ENCODE data around the gene NAV3. TPM values are rescaled to one million over a fixed set of nuclear protein-coding genes. Genes with fewer than 3 reads are reported as not detected.
A peak's percentile ranks its signal among the peaks of the same experiment; 100 is the strongest.

The NAV3 gene, protein sequence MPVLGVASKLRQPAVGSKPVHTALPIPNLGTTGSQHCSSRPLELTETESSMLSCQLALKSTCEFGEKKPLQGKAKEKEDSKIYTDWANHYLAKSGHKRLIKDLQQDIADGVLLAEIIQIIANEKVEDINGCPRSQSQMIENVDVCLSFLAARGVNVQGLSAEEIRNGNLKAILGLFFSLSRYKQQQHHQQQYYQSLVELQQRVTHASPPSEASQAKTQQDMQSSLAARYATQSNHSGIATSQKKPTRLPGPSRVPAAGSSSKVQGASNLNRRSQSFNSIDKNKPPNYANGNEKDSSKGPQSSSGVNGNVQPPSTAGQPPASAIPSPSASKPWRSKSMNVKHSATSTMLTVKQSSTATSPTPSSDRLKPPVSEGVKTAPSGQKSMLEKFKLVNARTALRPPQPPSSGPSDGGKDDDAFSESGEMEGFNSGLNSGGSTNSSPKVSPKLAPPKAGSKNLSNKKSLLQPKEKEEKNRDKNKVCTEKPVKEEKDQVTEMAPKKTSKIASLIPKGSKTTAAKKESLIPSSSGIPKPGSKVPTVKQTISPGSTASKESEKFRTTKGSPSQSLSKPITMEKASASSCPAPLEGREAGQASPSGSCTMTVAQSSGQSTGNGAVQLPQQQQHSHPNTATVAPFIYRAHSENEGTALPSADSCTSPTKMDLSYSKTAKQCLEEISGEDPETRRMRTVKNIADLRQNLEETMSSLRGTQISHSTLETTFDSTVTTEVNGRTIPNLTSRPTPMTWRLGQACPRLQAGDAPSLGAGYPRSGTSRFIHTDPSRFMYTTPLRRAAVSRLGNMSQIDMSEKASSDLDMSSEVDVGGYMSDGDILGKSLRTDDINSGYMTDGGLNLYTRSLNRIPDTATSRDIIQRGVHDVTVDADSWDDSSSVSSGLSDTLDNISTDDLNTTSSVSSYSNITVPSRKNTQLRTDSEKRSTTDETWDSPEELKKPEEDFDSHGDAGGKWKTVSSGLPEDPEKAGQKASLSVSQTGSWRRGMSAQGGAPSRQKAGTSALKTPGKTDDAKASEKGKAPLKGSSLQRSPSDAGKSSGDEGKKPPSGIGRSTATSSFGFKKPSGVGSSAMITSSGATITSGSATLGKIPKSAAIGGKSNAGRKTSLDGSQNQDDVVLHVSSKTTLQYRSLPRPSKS (N-terminal part only)
- 10 to 100 TPM; 16.1 to 63.9 (median 40.0) TPM for total RNA-seq
- polyA plus RNA-seq, result 10 to 100 TPM; 10.5 to 11.0 TPM
- long read RNA-seq, donor 1, partial matches to known transcripts, result 8 of 21 reads
- long read RNA-seq, donor 1, other reads (novel, unspliced or antisense), result 13 of 21 reads
- long read RNA-seq, donor 2, result 0 reads
- long read RNA-seq, donor 3, partial matches to known transcripts, result 2 of 3 reads
- long read RNA-seq, donor 3, other reads (novel, unspliced or antisense), result 1 of 3 reads

DNA sequence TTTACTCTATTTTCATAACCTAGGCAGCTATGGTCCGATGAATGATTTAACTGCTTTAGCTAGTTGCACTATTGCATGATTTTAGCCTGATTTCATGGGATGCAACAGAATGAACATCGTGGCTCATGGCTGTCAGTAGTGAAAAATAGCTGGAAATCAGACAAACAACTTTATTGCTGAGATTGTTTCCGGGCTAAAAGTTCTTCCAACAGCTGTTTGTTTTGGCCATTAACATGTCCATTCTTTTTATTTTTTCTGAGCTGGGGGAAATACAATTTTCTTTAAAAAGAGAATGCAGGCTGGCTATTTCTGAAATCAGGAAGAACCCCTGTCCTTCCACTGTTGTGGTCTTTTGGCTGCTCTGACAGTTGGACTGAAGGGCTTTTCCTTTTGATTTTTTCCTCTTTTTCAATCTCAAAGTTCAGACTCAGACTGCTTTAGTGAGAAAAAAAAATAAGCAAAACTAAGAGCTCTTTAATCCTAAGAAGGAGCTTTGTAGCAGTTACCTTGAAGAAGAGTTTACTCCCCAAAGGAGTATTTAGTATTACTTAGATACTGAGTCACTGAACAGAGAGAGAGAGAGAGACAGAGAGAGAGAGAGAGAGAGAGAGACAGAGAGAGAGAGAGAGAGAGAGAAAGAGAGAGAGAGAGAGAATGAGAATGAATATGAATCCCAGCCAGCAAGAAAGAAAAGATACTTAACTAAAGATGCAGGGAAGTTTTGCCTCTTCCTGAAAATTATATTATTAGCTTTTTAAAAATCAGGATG lies at the start of gene NAV3:
NAV3 (plus strand) TSS at position 312 of the 769 bp plus-strand sequence. CDS start 568 bp downstream, outside the sequence.
- intact Hi-C loops (cut with DNase I), result no loop called here
- no peaks in the 10 kb centered on the region for H3K27me3 ChIP-seq

DNA sequence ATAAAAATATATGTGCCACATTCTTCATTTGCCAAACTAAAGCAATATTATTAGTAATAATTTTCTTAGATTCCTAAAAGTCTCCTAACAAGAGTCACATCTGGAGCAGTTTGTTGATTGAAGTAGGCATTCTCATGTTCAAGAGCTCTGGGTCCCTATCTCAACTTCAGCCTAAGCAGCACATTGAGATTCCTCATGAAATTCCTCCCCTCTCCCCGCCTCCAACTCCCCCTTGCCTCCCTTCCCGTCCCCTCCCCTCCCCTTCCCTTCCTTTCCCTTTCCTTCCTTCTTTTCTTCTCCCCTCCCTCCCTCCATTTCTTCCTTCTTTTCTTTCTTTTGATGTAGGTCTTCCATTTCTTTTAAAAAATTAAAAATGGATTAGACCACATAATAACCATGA lies 48.7 kb upstream of the NAV3 start:
- TF ChIP-seq, protein P1, sequence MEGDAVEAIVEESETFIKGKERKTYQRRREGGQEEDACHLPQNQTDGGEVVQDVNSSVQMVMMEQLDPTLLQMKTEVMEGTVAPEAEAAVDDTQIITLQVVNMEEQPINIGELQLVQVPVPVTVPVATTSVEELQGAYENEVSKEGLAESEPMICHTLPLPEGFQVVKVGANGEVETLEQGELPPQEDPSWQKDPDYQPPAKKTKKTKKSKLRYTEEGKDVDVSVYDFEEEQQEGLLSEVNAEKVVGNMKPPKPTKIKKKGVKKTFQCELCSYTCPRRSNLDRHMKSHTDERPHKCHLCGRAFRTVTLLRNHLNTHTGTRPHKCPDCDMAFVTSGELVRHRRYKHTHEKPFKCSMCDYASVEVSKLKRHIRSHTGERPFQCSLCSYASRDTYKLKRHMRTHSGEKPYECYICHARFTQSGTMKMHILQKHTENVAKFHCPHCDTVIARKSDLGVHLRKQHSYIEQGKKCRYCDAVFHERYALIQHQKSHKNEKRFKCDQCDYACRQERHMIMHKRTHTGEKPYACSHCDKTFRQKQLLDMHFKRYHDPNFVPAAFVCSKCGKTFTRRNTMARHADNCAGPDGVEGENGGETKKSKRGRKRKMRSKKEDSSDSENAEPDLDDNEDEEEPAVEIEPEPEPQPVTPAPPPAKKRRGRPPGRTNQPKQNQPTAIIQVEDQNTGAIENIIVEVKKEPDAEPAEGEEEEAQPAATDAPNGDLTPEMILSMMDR (IDR thresholded peaks at IDR 0.05), result no peak
- TF ChIP-seq POLR2A (IDR thresholded peaks at IDR 0.05), result no peak
- TF ChIP-seq EP300 (IDR thresholded peaks at IDR 0.05), result no peak
- no peak for DNase-seq
- Histone ChIP-seq H3K27me3 (no peaks in the 10 kb centered on the region), H3K9me3 (no peaks in the 10 kb centered on the region), H3K36me3 (no peaks in the 10 kb centered on the region), H3K4me3 (no peak overlapping the region), H3K4me1 (ENCODE audit: insufficient read depth) (peaks cover 6% of the 10 kb centered on the region), H3K27ac (no peak overlapping the region)
- 64 to 78% (median 71%) methylated on average over 2 of the region's 2 CpGs for WGBS, 3 donors
- intact Hi-C loops (cut with DNase I), result no loop called here

More for the DNA sequence above, at the start of gene NAV3:
- 0 to 4% (median 0%) methylated on average over 3 of the region's 3 CpGs for WGBS, 3 donors
- Histone ChIP-seq H3K4me3 (peak within 1 kb of the TSS; percentile 16), H3K9me3 (no peaks in the 10 kb centered on the region), H3K27ac (peak within 1 kb of the TSS in 1 of 2 donors; percentile 68), H3K36me3 (no peaks in the 10 kb centered on the region), H3K4me1 (ENCODE audit: insufficient read depth) (no peaks in the 10 kb centered on the region)
- DNase-seq, result no peak
- TF ChIP-seq, protein P1 (IDR thresholded peaks at IDR 0.05), result peak in 1 of 3 donors; percentile 55
- TF ChIP-seq POLR2A (IDR thresholded peaks at IDR 0.05) (no peak), EP300 (IDR thresholded peaks at IDR 0.05) (no peak)

DNA sequence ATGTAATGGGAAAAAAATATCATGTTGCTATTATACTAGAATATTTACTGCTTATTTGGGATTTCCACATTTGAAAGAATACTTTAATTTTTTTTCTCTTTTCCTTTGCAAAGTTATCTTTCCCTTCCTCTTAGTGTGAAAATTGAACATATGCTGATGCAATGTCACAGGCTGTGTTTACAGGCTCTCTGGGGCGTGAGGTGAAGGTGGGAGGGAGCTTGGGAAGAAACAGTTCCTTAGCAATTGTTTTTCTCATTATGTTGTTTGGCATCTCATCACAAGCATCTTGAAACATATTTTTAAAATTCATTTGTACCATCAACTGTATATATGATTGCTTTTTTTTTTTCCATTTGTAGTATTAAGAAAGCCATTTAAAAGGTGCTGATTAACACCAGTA lies 47.9 kb upstream of the NAV3 start:
- H3K27me3 ChIP-seq, result no peaks in the 10 kb centered on the region
- TF ChIP-seq EP300 (IDR thresholded peaks at IDR 0.05) (no peak), POLR2A (IDR thresholded peaks at IDR 0.05) (no peak)
- TF ChIP-seq, protein P1 (IDR thresholded peaks at IDR 0.05), result no peak
- H3K4me1 ChIP-seq (ENCODE audit: insufficient read depth), result peaks cover 6% of the 10 kb centered on the region
- no peaks in the 10 kb centered on the region for H3K36me3 ChIP-seq
- no peak overlapping the region for H3K27ac ChIP-seq
- intact Hi-C loops (cut with DNase I), result no loop called here
- H3K9me3 ChIP-seq, result no peaks in the 10 kb centered on the region
- 44 to 63% (median 52%) methylated on average over 1 of the region's 1 CpG for WGBS, 3 donors
- no peak for DNase-seq
- H3K4me3 ChIP-seq, result no peak overlapping the region
